ENCODE measurements around the gene LRG1. TPM values are rescaled to one million over a fixed set of nuclear protein-coding genes. Genes with fewer than 3 reads are reported as not detected.
"Not testable (repeated sequence)": the region's sequence is repeated elsewhere in the genome, so short reads cannot be mapped to it uniquely, and the experiment has no call there.

The LRG1 gene
- polyA plus RNA-seq, 1 donor from 2014 or later, result not detected

- TF ChIP-seq SMC3 (conservative IDR thresholded peaks at IDR 0.05; ENCODE audit: poor library complexity), result no peak
- TF ChIP-seq POLR2AphosphoS5 (IDR thresholded peaks at IDR 0.05), result no peak
- no peak for TF ChIP-seq EP300 (conservative IDR thresholded peaks at IDR 0.05; ENCODE audit: poor library complexity, severe bottlenecking)
- TF ChIP-seq, protein P1, sequence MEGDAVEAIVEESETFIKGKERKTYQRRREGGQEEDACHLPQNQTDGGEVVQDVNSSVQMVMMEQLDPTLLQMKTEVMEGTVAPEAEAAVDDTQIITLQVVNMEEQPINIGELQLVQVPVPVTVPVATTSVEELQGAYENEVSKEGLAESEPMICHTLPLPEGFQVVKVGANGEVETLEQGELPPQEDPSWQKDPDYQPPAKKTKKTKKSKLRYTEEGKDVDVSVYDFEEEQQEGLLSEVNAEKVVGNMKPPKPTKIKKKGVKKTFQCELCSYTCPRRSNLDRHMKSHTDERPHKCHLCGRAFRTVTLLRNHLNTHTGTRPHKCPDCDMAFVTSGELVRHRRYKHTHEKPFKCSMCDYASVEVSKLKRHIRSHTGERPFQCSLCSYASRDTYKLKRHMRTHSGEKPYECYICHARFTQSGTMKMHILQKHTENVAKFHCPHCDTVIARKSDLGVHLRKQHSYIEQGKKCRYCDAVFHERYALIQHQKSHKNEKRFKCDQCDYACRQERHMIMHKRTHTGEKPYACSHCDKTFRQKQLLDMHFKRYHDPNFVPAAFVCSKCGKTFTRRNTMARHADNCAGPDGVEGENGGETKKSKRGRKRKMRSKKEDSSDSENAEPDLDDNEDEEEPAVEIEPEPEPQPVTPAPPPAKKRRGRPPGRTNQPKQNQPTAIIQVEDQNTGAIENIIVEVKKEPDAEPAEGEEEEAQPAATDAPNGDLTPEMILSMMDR (IDR thresholded peaks at IDR 0.05; ENCODE audit: poor library complexity, severe bottlenecking), result no peak
- no peak for TF ChIP-seq RAD21 (conservative IDR thresholded peaks at IDR 0.05)
- no peak for TF ChIP-seq EZH2 (IDR thresholded peaks at IDR 0.05; ENCODE audit: borderline replicate concordance, insufficient read depth, low read length, poor library complexity, severe bottlenecking)
- TF ChIP-seq TAF1 (IDR thresholded peaks at IDR 0.05; ENCODE audit: low read depth), result no peak
- no peak for TF ChIP-seq MXI1 (conservative IDR thresholded peaks at IDR 0.05; ENCODE audit: poor library complexity, severe bottlenecking)
- TF ChIP-seq, protein P2, sequence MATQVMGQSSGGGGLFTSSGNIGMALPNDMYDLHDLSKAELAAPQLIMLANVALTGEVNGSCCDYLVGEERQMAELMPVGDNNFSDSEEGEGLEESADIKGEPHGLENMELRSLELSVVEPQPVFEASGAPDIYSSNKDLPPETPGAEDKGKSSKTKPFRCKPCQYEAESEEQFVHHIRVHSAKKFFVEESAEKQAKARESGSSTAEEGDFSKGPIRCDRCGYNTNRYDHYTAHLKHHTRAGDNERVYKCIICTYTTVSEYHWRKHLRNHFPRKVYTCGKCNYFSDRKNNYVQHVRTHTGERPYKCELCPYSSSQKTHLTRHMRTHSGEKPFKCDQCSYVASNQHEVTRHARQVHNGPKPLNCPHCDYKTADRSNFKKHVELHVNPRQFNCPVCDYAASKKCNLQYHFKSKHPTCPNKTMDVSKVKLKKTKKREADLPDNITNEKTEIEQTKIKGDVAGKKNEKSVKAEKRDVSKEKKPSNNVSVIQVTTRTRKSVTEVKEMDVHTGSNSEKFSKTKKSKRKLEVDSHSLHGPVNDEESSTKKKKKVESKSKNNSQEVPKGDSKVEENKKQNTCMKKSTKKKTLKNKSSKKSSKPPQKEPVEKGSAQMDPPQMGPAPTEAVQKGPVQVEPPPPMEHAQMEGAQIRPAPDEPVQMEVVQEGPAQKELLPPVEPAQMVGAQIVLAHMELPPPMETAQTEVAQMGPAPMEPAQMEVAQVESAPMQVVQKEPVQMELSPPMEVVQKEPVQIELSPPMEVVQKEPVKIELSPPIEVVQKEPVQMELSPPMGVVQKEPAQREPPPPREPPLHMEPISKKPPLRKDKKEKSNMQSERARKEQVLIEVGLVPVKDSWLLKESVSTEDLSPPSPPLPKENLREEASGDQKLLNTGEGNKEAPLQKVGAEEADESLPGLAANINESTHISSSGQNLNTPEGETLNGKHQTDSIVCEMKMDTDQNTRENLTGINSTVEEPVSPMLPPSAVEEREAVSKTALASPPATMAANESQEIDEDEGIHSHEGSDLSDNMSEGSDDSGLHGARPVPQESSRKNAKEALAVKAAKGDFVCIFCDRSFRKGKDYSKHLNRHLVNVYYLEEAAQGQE (IDR thresholded peaks at IDR 0.05; ENCODE audit: borderline replicate concordance), result no peak
- H3K9me2 ChIP-seq (ENCODE audit: insufficient read depth, low read length), result no peaks in the 10 kb centered on the region
- H2AFZ ChIP-seq (ENCODE audit: low read depth, low read length), result no peak overlapping the region
- no peak overlapping the region for H3K4me3 ChIP-seq (ENCODE audit: low read length)
- H3K9me3 ChIP-seq (ENCODE audit: low read length), result no peaks in the 10 kb centered on the region
- no peaks in the 10 kb centered on the region for H4K20me1 ChIP-seq (ENCODE audit: insufficient read depth)
- no peaks in the 10 kb centered on the region for H3K36me3 ChIP-seq (ENCODE audit: insufficient read depth, low read length)
- no peaks in the 10 kb centered on the region for H3K79me2 ChIP-seq (replicated peaks; ENCODE audit: insufficient read depth, low read length)
- H3K27ac ChIP-seq (ENCODE audit: low read length), result no peak overlapping the region
- H3K9ac ChIP-seq (ENCODE audit: low read length), result no peak overlapping the region
- no peaks in the 10 kb centered on the region for H3K27me3 ChIP-seq (ENCODE audit: insufficient read depth, low read depth, low read length)
- no peak overlapping the region for H3K4me2 ChIP-seq (ENCODE audit: low read length)
- H3F3A ChIP-seq (ENCODE audit: insufficient read depth, low read length, poor library complexity, severe bottlenecking), result no peaks in the 10 kb centered on the region
These were observed 3.3 kb upstream of the LRG1 start for GRCh38 chr19:4542896-4543841.

- H3K4me2 ChIP-seq (ENCODE audit: low read length); H3K9me3 ChIP-seq (ENCODE audit: low read length); H3K27ac ChIP-seq (ENCODE audit: low read length); H4K20me1 ChIP-seq (ENCODE audit: insufficient read depth); H2AFZ ChIP-seq (ENCODE audit: low read depth, low read length); H3K9me2 ChIP-seq (ENCODE audit: insufficient read depth, low read length); H3K9ac ChIP-seq (ENCODE audit: low read length); H3K27me3 ChIP-seq (ENCODE audit: insufficient read depth, low read depth, low read length); H3F3A ChIP-seq (ENCODE audit: insufficient read depth, low read length, poor library complexity, severe bottlenecking); H3K36me3 ChIP-seq (ENCODE audit: insufficient read depth, low read length); H3K4me3 ChIP-seq (ENCODE audit: low read length); H3K79me2 ChIP-seq (replicated peaks; ENCODE audit: insufficient read depth, low read length): not testable (repeated sequence)
These were observed 1.9 kb upstream of the LRG1 start for GRCh38 chr19:4541806-4542145.

Data from neural cell (in vitro differentiated cells).